Measurements from ENCODE around the gene DENND2D. TPM values are rescaled to one million over a fixed set of nuclear protein-coding genes. Genes with fewer than 3 reads are reported as not detected.

DENND2D gene
- total RNA-seq, 1 experiment from 2014 or later, result 0.11 TPM

GRCh38 chr1:111209622-111210021, 9.2 kb upstream of the DENND2D start:
- no peak overlapping the region for H2AK5ac ChIP-seq (ENCODE audit: insufficient read length, low read length)
- H3K27ac Mint-ChIP-seq, result no peak overlapping the region
- H3K23ac ChIP-seq (ENCODE audit: insufficient read length, low read depth, low read length), result no peak overlapping the region
- no peak overlapping the region for H4K5ac ChIP-seq (ENCODE audit: insufficient read length, low read depth, low read length)
- H4K91ac ChIP-seq (ENCODE audit: insufficient read length, low read depth, low read length), result no peak overlapping the region
- H3K56ac ChIP-seq (ENCODE audit: insufficient read length, low read depth, low read length), result no peak overlapping the region
- no peak overlapping the region for H3K4ac ChIP-seq (ENCODE audit: low read depth, low read length)
- H3K79me2 ChIP-seq (ENCODE audit: insufficient read depth, low read length), result no peaks in the 10 kb centered on the region
- no peaks in the 10 kb centered on the region for H3K23me2 ChIP-seq (ENCODE audit: insufficient read length, low read depth, low read length, poor library complexity, severe bottlenecking)
- no peaks in the 10 kb centered on the region for H3K9me3 ChIP-seq (ENCODE audit: control insufficient read depth, low read depth, low read length)
- no CpG with 5 or more reads among the region's 4 CpGs for WGBS (ENCODE audit: extremely low coverage, insufficient read length, low lambda C conversion rate)
- H3T11ph ChIP-seq (ENCODE audit: low read length), result no peak overlapping the region
- no peak overlapping the region for H2BK20ac ChIP-seq (ENCODE audit: low read depth, low read length, poor library complexity, severe bottlenecking)
- H3K27me3 ChIP-seq (ENCODE audit: insufficient read depth, low read length), result no peaks in the 10 kb centered on the region; the same call in 1 of the 2 replicates
- H2BK12ac ChIP-seq (ENCODE audit: insufficient read length, low read depth, low read length), result no peak overlapping the region
- no peak overlapping the region for H2BK15ac ChIP-seq (ENCODE audit: low read depth, low read length)
- TF ChIP-seq, protein P1, sequence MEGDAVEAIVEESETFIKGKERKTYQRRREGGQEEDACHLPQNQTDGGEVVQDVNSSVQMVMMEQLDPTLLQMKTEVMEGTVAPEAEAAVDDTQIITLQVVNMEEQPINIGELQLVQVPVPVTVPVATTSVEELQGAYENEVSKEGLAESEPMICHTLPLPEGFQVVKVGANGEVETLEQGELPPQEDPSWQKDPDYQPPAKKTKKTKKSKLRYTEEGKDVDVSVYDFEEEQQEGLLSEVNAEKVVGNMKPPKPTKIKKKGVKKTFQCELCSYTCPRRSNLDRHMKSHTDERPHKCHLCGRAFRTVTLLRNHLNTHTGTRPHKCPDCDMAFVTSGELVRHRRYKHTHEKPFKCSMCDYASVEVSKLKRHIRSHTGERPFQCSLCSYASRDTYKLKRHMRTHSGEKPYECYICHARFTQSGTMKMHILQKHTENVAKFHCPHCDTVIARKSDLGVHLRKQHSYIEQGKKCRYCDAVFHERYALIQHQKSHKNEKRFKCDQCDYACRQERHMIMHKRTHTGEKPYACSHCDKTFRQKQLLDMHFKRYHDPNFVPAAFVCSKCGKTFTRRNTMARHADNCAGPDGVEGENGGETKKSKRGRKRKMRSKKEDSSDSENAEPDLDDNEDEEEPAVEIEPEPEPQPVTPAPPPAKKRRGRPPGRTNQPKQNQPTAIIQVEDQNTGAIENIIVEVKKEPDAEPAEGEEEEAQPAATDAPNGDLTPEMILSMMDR (conservative IDR thresholded peaks at IDR 0.05), result no peak
- no peak overlapping the region for H3K9ac ChIP-seq (ENCODE audit: extremely low read depth, insufficient read length, low read length)
- H3K18ac ChIP-seq (ENCODE audit: insufficient read length, low read depth, low read length), result no peak overlapping the region
- no peak overlapping the region for H3K4me2 ChIP-seq (ENCODE audit: insufficient read depth, insufficient read length, low read length)
- peaks cover 0 to 4% (median 2%) of the 10 kb centered on the region in 3 experiments; a peak in 2 of 7 replicates for H3K36me3 Mint-ChIP-seq (ENCODE audit: insufficient read depth in 1 of 3, low read depth in 3 of 3)
- H3K9me3 Mint-ChIP-seq, result no peaks in the 10 kb centered on the region; a peak in 1 of 5 replicates
- H4K20me1 ChIP-seq (ENCODE audit: control insufficient read depth, insufficient read depth, insufficient read length), result no peaks in the 10 kb centered on the region
- H4K8ac ChIP-seq (replicated peaks; ENCODE audit: insufficient read length, low read depth, low read length), result no peak overlapping the region
- peaks cover 9% of the 10 kb centered on the region for H3K27me3 Mint-ChIP-seq (ENCODE audit: low read depth)
- no peaks in the 10 kb centered on the region for H3K79me1 ChIP-seq (ENCODE audit: insufficient read depth, low read depth, low read length, poor library complexity, severe bottlenecking)
- H3K4me1 ChIP-seq (ENCODE audit: insufficient read depth, low read length), result no peaks in the 10 kb centered on the region; the same call in 1 of the 2 replicates
- H3K4me3 Mint-ChIP-seq, result no peak overlapping the region
- H2BK120ac ChIP-seq (ENCODE audit: low read depth, low read length, poor library complexity, severe bottlenecking), result no peak overlapping the region
- no peak overlapping the region for H3K14ac ChIP-seq (ENCODE audit: insufficient read depth, low read length)
- no peak overlapping the region for H3K27ac ChIP-seq (ENCODE audit: insufficient read length, low read depth, low read length)
- H2BK5ac ChIP-seq (ENCODE audit: insufficient read length, low read length), result no peak overlapping the region
- peaks cover 24 to 27% of the 10 kb centered on the region in 2 experiments for H3K4me1 Mint-ChIP-seq
- H2AFZ ChIP-seq (ENCODE audit: low read length), result no peak overlapping the region
- no peak for DNase-seq

Data from H9 (cell line).